ENCODE data around the gene TRAF2.

Gene TRAF2

DNA sequence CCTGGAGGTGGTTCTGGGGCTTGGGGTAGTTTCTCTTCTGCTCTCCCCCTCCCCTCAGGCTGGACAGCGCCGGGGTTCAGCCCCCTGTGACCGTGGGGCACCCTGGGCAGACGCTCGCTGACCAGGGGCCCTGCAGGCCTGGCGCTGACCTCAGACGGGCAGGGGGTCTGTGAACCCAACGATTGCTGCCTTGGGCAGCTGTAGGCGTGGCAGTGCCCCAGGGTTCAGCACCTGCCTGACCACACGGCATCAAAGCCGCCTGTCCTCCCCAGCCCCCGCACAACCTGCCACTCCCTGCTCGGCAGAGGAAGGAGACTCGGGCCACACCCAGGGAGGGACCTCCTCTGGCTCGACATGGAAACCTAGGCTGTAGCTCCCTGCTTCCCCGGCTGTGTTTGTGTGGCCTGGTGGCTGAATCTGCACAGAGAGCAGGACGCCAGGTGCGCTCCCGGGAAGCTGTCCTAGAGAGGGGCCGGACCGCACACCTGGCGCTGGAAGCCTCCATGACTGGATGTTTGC is 77.9 kb downstream of the TRAF2 start:
- Histone ChIP-seq H3K27ac (ENCODE audit: low read depth, low read length) (no peak overlapping the region), H2BK120ac (ENCODE audit: low read depth, low read length) (no peak overlapping the region), H3K27me3 (ENCODE audit: insufficient read depth, low read length, poor library complexity) (no peaks in the 10 kb centered on the region), H3K79me2 (ENCODE audit: control insufficient read depth, insufficient read depth, low read length) (no peaks in the 10 kb centered on the region), H3K56ac (ENCODE audit: low read length) (no peak overlapping the region), H3K4ac (ENCODE audit: low read depth, low read length) (no peak overlapping the region), H3K79me1 (ENCODE audit: low read length) (no peaks in the 10 kb centered on the region), H2BK5ac (ENCODE audit: low read length) (no peak overlapping the region), H3K18ac (ENCODE audit: low read length) (no peak overlapping the region), H4K8ac (ENCODE audit: low read depth, low read length) (no peak overlapping the region), H3K9ac (ENCODE audit: low read length) (no peak overlapping the region), H3K4me3 (ENCODE audit: low read length) (no peak overlapping the region), H3K4me1 (ENCODE audit: control insufficient read depth, low read depth, low read length) (peaks cover 2% of the 10 kb centered on the region), H2AK5ac (ENCODE audit: low read length) (no peak overlapping the region), H4K5ac (ENCODE audit: low read length) (no peak overlapping the region), H3K4me2 (ENCODE audit: low read length) (no peak overlapping the region), H2BK15ac (replicated peaks; ENCODE audit: low read depth) (no peak overlapping the region), H3K23ac (ENCODE audit: low read length) (no peak overlapping the region), H3K36me3 (ENCODE audit: control insufficient read depth, insufficient read depth, low read length) (no peaks in the 10 kb centered on the region)
- no CpG with 5 or more reads among the region's 22 CpGs for WGBS (ENCODE audit: extremely low coverage, insufficient coverage, low lambda C conversion rate)
- DNase-seq, result no peak

DNA sequence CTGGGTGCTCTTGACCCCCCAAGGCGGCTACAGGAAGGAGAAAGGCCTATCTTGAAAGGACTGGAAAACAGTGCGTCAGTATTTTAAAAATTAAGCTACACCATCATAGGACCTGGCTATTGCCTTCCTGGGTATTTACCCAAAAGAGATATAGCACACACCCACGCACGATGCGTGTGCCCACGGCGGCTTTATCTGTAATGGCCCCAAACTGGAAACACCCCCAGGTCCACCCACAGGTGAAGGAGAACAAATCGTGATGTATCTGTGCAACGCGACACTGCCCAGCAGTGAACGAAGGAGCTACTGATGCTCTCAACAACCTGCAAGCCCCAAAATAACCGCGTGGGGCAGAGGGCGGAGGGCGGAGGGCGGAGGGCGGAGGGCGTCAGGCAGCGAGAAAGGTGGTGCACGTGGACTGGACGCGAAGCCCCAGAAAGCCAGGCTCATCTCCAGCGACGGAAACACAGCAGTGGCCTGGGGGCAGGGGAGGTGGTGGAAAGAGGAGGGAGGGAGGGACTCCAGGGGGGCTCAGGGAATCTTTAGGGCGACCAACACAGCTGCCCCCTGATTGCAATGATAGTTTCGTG is 78.6 kb downstream of the TRAF2 start:
- no peak overlapping the region for H3K56ac ChIP-seq (ENCODE audit: low read length)
- H3K23ac ChIP-seq (ENCODE audit: low read length), result no peak overlapping the region
- H2BK5ac ChIP-seq (ENCODE audit: low read length), result no peak overlapping the region
- H4K8ac ChIP-seq (ENCODE audit: low read depth, low read length), result no peak overlapping the region
- no peak overlapping the region for H3K18ac ChIP-seq (ENCODE audit: low read length)
- no peak overlapping the region for H3K4me3 ChIP-seq (ENCODE audit: low read length)
- no peaks in the 10 kb centered on the region for H3K27me3 ChIP-seq (ENCODE audit: insufficient read depth, low read length, poor library complexity)
- DNase-seq, result no peak
- H2BK120ac ChIP-seq (ENCODE audit: low read depth, low read length), result no peak overlapping the region
- no peak overlapping the region for H3K4me2 ChIP-seq (ENCODE audit: low read length)
- H3K4ac ChIP-seq (ENCODE audit: low read depth, low read length), result no peak overlapping the region
- H3K79me1 ChIP-seq (ENCODE audit: low read length), result no peaks in the 10 kb centered on the region
- peaks cover 2% of the 10 kb centered on the region for H3K4me1 ChIP-seq (ENCODE audit: control insufficient read depth, low read depth, low read length)
- no peaks in the 10 kb centered on the region for H3K36me3 ChIP-seq (ENCODE audit: control insufficient read depth, insufficient read depth, low read length)
- H3K9ac ChIP-seq (ENCODE audit: low read length), result no peak overlapping the region
- H4K5ac ChIP-seq (ENCODE audit: low read length), result no peak overlapping the region
- H2AK5ac ChIP-seq (ENCODE audit: low read length), result no peak overlapping the region
- no peaks in the 10 kb centered on the region for H3K79me2 ChIP-seq (ENCODE audit: control insufficient read depth, insufficient read depth, low read length)
- WGBS (ENCODE audit: extremely low coverage, insufficient coverage, low lambda C conversion rate), result no CpG with 5 or more reads among the region's 26 CpGs
- H2BK15ac ChIP-seq (replicated peaks; ENCODE audit: low read depth), result no peak overlapping the region
- H3K27ac ChIP-seq (ENCODE audit: low read depth, low read length), result no peak overlapping the region

GRCh38 chr9:136965771-136966484 is 79.6 kb downstream of the TRAF2 start:
- no peak overlapping the region for H3K27ac ChIP-seq (ENCODE audit: low read depth, low read length)
- H2BK15ac ChIP-seq (replicated peaks; ENCODE audit: low read depth), result no peak overlapping the region
- no peak overlapping the region for H2BK5ac ChIP-seq (ENCODE audit: low read length)
- no peak overlapping the region for H3K4me3 ChIP-seq (ENCODE audit: low read length)
- no peak overlapping the region for H3K4me2 ChIP-seq (ENCODE audit: low read length)
- no peak overlapping the region for H3K18ac ChIP-seq (ENCODE audit: low read length)
- no peak overlapping the region for H4K8ac ChIP-seq (ENCODE audit: low read depth, low read length)
- no peak overlapping the region for H2BK120ac ChIP-seq (ENCODE audit: low read depth, low read length)
- no peak overlapping the region for H3K4ac ChIP-seq (ENCODE audit: low read depth, low read length)
- H4K5ac ChIP-seq (ENCODE audit: low read length), result no peak overlapping the region
- no peaks in the 10 kb centered on the region for H3K36me3 ChIP-seq (ENCODE audit: control insufficient read depth, insufficient read depth, low read length)
- DNase-seq, result peak; percentile 34
- no peak overlapping the region for H2AK5ac ChIP-seq (ENCODE audit: low read length)
- peak overlapping the region; percentile 30 for H3K56ac ChIP-seq (ENCODE audit: low read length)
- H3K9ac ChIP-seq (ENCODE audit: low read length), result no peak overlapping the region
- no CpG with 5 or more reads among the region's 23 CpGs for WGBS (ENCODE audit: extremely low coverage, insufficient coverage, low lambda C conversion rate)
- H3K4me1 ChIP-seq (ENCODE audit: control insufficient read depth, low read depth, low read length), result peaks cover 2% of the 10 kb centered on the region
- no peak overlapping the region for H3K23ac ChIP-seq (ENCODE audit: low read length)
- no peaks in the 10 kb centered on the region for H3K79me1 ChIP-seq (ENCODE audit: low read length)
- H3K79me2 ChIP-seq (ENCODE audit: control insufficient read depth, insufficient read depth, low read length), result no peaks in the 10 kb centered on the region
- no peaks in the 10 kb centered on the region for H3K27me3 ChIP-seq (ENCODE audit: insufficient read depth, low read length, poor library complexity)

GRCh38 chr9:136968333-136969127 is 82.2 kb downstream of the TRAF2 start:
- Histone ChIP-seq H2BK15ac (replicated peaks; ENCODE audit: low read depth) (no peak overlapping the region), H2BK5ac (ENCODE audit: low read length) (no peak overlapping the region), H4K5ac (ENCODE audit: low read length) (no peak overlapping the region), H3K9ac (ENCODE audit: low read length) (no peak overlapping the region), H2BK120ac (ENCODE audit: low read depth, low read length) (no peak overlapping the region), H4K8ac (ENCODE audit: low read depth, low read length) (no peak overlapping the region), H3K23ac (ENCODE audit: low read length) (no peak overlapping the region), H3K56ac (ENCODE audit: low read length) (no peak overlapping the region), H3K27me3 (ENCODE audit: insufficient read depth, low read length, poor library complexity) (no peaks in the 10 kb centered on the region), H3K4me3 (ENCODE audit: low read length) (no peak overlapping the region), H2AK5ac (ENCODE audit: low read length) (no peak overlapping the region), H3K27ac (ENCODE audit: low read depth, low read length) (no peak overlapping the region), H3K4ac (ENCODE audit: low read depth, low read length) (no peak overlapping the region), H3K4me2 (ENCODE audit: low read length) (no peak overlapping the region), H3K79me1 (ENCODE audit: low read length) (no peaks in the 10 kb centered on the region), H3K18ac (ENCODE audit: low read length) (no peak overlapping the region), H3K36me3 (ENCODE audit: control insufficient read depth, insufficient read depth, low read length) (no peaks in the 10 kb centered on the region), H3K79me2 (ENCODE audit: control insufficient read depth, insufficient read depth, low read length) (no peaks in the 10 kb centered on the region), H3K4me1 (ENCODE audit: control insufficient read depth, low read depth, low read length) (peaks cover 2% of the 10 kb centered on the region)
- no peak for DNase-seq
- no CpG with 5 or more reads among the region's 17 CpGs for WGBS (ENCODE audit: extremely low coverage, insufficient coverage, low lambda C conversion rate)

GRCh38 chr9:136969150-136969549 is 82.8 kb downstream of the TRAF2 start:
- Histone ChIP-seq H3K27me3 (ENCODE audit: insufficient read depth, low read length, poor library complexity) (no peaks in the 10 kb centered on the region), H3K4ac (ENCODE audit: low read depth, low read length) (no peak overlapping the region), H2BK5ac (ENCODE audit: low read length) (no peak overlapping the region), H4K8ac (ENCODE audit: low read depth, low read length) (no peak overlapping the region), H3K79me1 (ENCODE audit: low read length) (no peaks in the 10 kb centered on the region), H4K5ac (ENCODE audit: low read length) (no peak overlapping the region), H3K56ac (ENCODE audit: low read length) (no peak overlapping the region), H2BK120ac (ENCODE audit: low read depth, low read length) (no peak overlapping the region), H3K4me2 (ENCODE audit: low read length) (no peak overlapping the region), H2AK5ac (ENCODE audit: low read length) (no peak overlapping the region), H3K4me3 (ENCODE audit: low read length) (no peak overlapping the region), H3K18ac (ENCODE audit: low read length) (no peak overlapping the region), H3K27ac (ENCODE audit: low read depth, low read length) (no peak overlapping the region), H3K79me2 (ENCODE audit: control insufficient read depth, insufficient read depth, low read length) (no peaks in the 10 kb centered on the region), H3K4me1 (ENCODE audit: control insufficient read depth, low read depth, low read length) (peaks cover 2% of the 10 kb centered on the region), H3K36me3 (ENCODE audit: control insufficient read depth, insufficient read depth, low read length) (no peaks in the 10 kb centered on the region), H3K23ac (ENCODE audit: low read length) (no peak overlapping the region), H3K9ac (ENCODE audit: low read length) (no peak overlapping the region), H2BK15ac (replicated peaks; ENCODE audit: low read depth) (no peak overlapping the region)
- WGBS (ENCODE audit: extremely low coverage, insufficient coverage, low lambda C conversion rate), result no CpG with 5 or more reads among the region's 17 CpGs
- no peak for DNase-seq

Measured in mesendoderm (in vitro differentiated cells).